HG03571 (cell line): Measurements from ENCODE around the gene STRA8.
"Not testable (repeated sequence)": the region's sequence is repeated elsewhere in the genome, so short reads cannot be mapped to it uniquely, and the experiment has no call there.

Experiments used
- ATAC-seq: cut with Tn5 transposase; IDR thresholded peaks from one replicate; pipeline ENCODE4 v1.9.1; 2021; ENCODE audit not compliant: unreplicated experiment

The STRA8 gene

GRCh38 chr7:135204341-135204749 is 29.3 kb upstream of the STRA8 start:
- no peak for ATAC-seq

- no peak for ATAC-seq
These were observed 28.8 kb upstream of the STRA8 start for GRCh38 chr7:135204876-135205275.

- no peak for ATAC-seq
These were observed 27.8 kb upstream of the STRA8 start for GRCh38 chr7:135205850-135206249.

- peak; percentile 28 for ATAC-seq
These were observed 26.7 kb upstream of the STRA8 start for GRCh38 chr7:135206941-135207391.

GRCh38 chr7:135207406-135208101 is 26.1 kb upstream of the STRA8 start:
- no peak for ATAC-seq

GRCh38 chr7:135208102-135208793 is 25.4 kb upstream of the STRA8 start:
- ATAC-seq, result no peak

GRCh38 chr7:135209225-135209834 is 24.3 kb upstream of the STRA8 start:
- ATAC-seq, result no peak

GRCh38 chr7:135210888-135211178 is 22.8 kb upstream of the STRA8 start:
- no peak for ATAC-seq

- peak; percentile 84 for ATAC-seq
These were observed 22.3 kb upstream of the STRA8 start, which contains the start of gene WDR91 for GRCh38 chr7:135211179-135211945. TSS of gene WDR91 (minus strand) at chr7:135211526. CDS start at chr7:135211502, 24 bp downstream.

GRCh38 chr7:135211946-135212685 is 21.5 kb upstream of the STRA8 start:
- ATAC-seq, result not testable (repeated sequence)

GRCh38 chr7:135213831-135214230 is 19.8 kb upstream of the STRA8 start:
- ATAC-seq, result no peak

- no peak for ATAC-seq
These were observed 18.5 kb upstream of the STRA8 start for GRCh38 chr7:135215180-135215579.

- no peak for ATAC-seq
These were observed 17.9 kb upstream of the STRA8 start for GRCh38 chr7:135215698-135216097.

GRCh38 chr7:135217645-135218509 is 15.8 kb upstream of the STRA8 start:
- ATAC-seq, result no peak

GRCh38 chr7:135224027-135224426 is 9.6 kb upstream of the STRA8 start:
- no peak for ATAC-seq

- no peak for ATAC-seq
These were observed 2.0 kb upstream of the STRA8 start for GRCh38 chr7:135231686-135232085.

- ATAC-seq, result no peak
These were observed 1.6 kb upstream of the STRA8 start for GRCh38 chr7:135232087-135232486.

- no peak for ATAC-seq
These were observed 918 bp upstream of the STRA8 start for GRCh38 chr7:135232720-135233119.

- ATAC-seq, result not testable (repeated sequence)
These were observed 457 bp downstream of the STRA8 start for GRCh38 chr7:135234095-135234494.

- ATAC-seq, result no peak
These were observed 1.1 kb downstream of the STRA8 start for GRCh38 chr7:135234727-135235126.
